Posterior vena cava (tissue), 2 donors: ENCODE results near the gene BICRA. TPM values are rescaled to one million over a fixed set of nuclear protein-coding genes. Genes with fewer than 3 reads are reported as not detected.
"Not testable (repeated sequence)": the region's sequence is repeated elsewhere in the genome, so short reads cannot be mapped to it uniquely, and the experiment has no call there.

Source experiments
- DNase-seq: peaks from one replicate; pipeline ENCODE4 v3.0.0-alpha.2; 2020; ENCODE audit warnings: low spot score
- intact Hi-C, 2 donors: fragments of 100-400 bp; cut with DNase I; formaldehyde crosslinking; loops; one replicate each; pipeline versions ENCODE4 v1.14.1 to v1.14.2; 2022 to 2023
- total RNA-seq, 2 donors: library from RNA; stranded (reverse); fragmentation: NEBNext Ultra II Directional; extraction: Animal tissue kit (Norgen Biotek cat#: 25700); gene quantifications; one replicate each; pipeline ENCODE4 v1.2.1, GENCODE V29; 2021
- donor health status: DM: yes; HTN: yes; CAD: no.
- donor health status: DM: yes; HTN: yes; CAD: no.

The BICRA gene
- total RNA-seq, 2 donors from 2014 or later = 12.0 to 15.4 TPM

DNA sequence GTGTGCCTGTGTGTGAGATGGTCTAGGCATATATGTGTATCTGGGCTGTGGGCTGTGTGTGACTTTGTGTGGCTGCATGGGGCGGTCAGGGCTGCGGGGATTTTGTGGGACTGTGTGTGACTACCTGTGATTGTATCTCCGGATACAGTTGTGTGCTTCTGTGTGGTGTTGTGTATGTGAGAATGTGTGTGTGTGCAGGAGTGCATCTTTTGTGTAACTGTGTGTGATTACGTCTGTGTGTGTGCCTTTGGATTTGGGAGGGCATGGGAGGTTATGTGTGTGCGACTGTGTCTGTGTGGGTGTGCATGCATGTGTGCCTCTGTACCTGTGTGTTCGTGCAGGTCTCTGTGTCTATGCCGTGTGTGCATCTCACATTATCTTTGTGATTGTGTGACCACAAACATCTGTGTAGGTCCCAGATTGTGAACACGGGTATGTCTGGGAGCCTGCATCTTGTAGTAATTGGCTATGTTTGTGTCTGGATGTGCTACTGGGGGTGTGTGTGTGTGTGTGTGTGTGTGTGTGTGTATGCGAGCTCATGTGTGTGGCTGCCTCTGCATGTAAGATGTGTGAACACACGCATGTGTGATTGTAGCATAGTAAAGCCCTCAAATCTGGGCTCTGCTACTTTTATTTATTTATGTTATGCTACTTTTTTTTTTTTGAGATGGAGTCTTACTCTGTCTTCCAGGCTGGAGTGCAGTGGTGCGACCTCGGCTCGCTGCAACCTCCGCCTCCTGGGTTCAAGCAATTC, 111.9 kb downstream of the BICRA start:
- no peak for DNase-seq
- intact Hi-C loops = no loop called here

DNA sequence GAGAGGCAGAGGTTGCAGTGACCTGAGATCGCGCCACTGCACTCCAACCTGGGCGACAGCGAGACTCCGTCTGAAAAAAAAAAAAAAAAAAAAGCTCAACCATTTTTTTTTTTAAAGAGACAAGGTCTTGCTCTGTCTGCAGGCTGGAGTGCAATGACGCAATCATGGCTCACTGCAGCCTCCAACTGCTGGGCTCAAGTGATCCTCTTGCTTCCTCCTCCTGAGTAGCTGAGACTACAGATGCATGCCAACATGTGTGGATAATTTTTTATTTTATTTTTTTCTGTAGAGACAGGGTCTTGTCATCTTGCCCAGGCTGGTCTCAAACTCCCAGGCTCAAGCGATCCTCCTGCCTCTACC, 114.6 kb downstream of the BICRA start:
- DNase-seq = peak; percentile 91
- intact Hi-C loops = no loop called here

DNA sequence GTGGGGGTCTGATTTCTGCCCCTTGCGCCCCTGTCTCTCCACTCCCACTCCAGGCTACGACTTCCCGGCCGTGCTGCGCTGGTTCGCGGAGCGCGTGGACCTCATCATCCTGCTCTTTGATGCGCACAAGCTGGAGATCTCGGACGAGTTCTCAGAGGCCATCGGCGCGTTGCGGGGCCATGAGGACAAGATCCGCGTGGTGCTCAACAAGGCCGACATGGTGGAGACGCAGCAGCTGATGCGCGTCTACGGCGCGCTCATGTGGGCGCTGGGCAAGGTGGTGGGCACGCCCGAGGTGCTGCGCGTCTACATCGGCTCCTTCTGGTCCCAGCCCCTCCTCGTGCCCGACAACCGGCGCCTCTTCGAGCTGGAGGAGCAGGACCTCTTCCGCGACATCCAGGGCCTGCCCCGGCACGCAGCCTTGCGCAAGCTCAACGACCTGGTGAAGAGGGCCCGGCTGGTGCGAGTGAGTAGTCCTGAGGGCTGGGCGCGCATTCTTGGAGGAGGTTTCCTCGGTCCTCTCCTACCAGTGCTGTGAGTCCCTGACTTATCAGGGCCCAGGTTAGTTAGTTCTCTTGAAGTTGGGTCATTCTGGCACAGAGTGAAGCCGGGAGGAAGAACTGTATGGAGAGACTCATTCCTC, 116.9 kb downstream of the BICRA start:
- no peak for DNase-seq
- intact Hi-C loops = no loop called here

DNA sequence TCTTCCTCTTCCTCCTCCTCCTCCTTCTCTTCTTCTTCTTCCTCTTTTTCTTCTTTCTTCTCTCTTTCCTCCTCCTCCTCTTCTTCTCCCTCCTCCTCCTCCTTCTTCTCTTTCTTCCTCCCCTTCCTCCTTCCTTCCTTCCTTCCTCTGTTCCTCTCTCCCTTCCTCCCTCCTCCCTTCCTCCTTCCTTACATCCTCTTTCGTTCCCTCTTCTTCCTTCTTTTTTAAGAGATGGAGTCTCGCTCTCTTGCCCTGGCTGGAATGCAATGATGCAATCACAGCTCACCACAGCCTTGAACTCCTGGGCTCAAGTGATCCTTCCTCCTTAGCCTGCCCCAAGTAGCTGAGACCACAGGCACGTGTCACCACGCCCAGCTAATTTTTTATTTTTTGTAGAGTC, 117.5 kb downstream of the BICRA start:
- no peak for DNase-seq
- intact Hi-C loops = no loop called here

GRCh38 chr19:47728295-47728694, 119.4 kb downstream of the BICRA start:
- DNase-seq, intact Hi-C loops: not testable (repeated sequence)

DNA sequence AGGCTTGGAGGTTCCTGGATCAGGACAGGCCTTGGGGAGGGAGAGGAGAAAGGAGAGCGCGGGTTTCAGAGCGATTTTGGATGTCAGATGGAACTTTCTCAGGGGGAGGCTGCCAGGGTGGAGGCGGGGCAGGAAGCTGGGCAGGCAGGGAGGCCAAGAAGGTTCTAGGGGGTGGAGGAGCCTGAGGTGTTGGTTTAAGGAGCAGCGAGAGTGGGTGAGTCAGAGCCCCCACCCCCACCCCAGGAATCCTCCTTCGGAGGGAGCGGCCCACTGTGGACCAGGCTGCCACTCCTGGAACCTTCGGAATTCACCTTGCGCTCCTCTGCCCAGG, 120.5 kb downstream of the BICRA start:
- peak; percentile 88 for DNase-seq
- intact Hi-C loops = no loop called here

- DNase-seq = peak; percentile 89
- intact Hi-C loops = no loop called here
These were observed 121.0 kb downstream of the BICRA start for GRCh38 chr19:47729799-47730520.

DNA sequence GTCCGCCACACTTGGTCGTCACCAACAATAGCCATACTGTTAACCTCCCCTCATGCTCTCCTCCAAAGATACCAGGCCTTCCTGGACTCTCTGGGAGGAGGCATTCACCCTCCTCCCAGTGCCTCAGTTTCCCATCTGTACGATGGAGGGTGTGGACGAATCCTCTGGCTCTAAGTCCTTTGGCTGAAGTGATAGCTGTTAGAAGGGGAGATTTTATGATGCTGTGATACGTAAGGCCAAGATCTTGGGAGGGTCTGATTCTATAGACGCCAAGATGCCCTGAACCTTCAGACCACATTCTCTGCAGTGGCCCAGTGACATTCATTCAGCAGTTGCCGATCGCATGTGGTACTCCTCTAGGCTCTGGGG, 121.6 kb downstream of the BICRA start:
- no peak for DNase-seq
- intact Hi-C loops = no loop called here

GRCh38 chr19:47730910-47731309, 122.0 kb downstream of the BICRA start:
- DNase-seq = no peak
- intact Hi-C loops = no loop called here

DNA sequence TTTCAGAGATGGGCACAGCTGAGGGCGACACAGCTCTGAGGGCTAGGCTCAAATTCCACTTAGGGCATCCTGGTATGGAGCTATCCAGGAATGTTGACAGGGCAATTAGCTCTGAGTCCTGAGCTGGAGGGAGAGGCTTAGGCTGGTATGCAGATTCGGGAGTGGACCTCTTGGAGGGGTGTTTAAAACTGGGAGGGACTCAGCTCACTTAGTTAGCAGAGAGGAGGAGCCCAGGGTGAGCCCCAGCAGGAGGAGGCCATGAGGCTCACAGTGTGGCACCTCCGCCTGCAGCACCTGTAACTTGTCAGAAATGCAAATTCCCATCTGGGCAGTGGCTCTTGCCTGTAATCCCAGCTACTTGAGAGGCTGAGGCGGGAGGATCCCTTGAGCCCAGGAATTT, 126.2 kb downstream of the BICRA start:
- intact Hi-C loops = no loop called here
- no peak for DNase-seq

DNA sequence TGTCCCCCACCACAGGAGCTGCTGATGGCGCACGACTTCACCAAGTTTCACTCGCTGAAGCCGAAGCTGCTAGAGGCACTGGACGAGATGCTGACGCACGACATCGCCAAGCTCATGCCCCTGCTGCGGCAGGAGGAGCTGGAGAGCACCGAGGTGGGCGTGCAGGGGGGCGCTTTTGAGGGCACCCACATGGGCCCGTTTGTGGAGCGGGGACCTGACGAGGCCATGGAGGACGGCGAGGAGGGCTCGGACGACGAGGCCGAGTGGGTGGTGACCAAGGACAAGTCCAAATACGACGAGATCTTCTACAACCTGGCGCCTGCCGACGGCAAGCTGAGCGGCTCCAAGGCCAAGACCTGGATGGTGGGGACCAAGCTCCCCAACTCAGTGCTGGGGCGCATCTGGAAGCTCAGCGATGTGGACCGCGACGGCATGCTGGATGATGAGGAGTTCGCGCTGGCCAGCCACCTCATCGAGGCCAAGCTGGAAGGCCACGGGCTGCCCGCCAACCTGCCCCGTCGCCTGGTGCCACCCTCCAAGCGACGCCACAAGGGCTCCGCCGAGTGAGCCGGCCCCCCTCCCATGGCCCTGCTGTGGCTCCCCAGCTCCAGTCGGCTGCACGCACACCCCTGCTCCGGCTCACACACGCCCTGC, 132.1 kb downstream of the BICRA start:
- intact Hi-C loops = no loop called here
- no peak for DNase-seq

GRCh38 chr19:47741544-47742140, 132.7 kb downstream of the BICRA start:
- no peak for DNase-seq
- intact Hi-C loops = loop anchor here in 1 of 2 donors (2.0 kb wide), 1 partner anchor 29 kb away; the partner anchor contains the start of gene EHD2

- DNase-seq = no peak
- intact Hi-C loops = loop anchor here in 1 of 2 donors (2.0 kb wide), 1 partner anchor 30 kb away; the partner anchor contains the start of gene EHD2
These were observed 133.7 kb downstream of the BICRA start for GRCh38 chr19:47742634-47743033.

DNA sequence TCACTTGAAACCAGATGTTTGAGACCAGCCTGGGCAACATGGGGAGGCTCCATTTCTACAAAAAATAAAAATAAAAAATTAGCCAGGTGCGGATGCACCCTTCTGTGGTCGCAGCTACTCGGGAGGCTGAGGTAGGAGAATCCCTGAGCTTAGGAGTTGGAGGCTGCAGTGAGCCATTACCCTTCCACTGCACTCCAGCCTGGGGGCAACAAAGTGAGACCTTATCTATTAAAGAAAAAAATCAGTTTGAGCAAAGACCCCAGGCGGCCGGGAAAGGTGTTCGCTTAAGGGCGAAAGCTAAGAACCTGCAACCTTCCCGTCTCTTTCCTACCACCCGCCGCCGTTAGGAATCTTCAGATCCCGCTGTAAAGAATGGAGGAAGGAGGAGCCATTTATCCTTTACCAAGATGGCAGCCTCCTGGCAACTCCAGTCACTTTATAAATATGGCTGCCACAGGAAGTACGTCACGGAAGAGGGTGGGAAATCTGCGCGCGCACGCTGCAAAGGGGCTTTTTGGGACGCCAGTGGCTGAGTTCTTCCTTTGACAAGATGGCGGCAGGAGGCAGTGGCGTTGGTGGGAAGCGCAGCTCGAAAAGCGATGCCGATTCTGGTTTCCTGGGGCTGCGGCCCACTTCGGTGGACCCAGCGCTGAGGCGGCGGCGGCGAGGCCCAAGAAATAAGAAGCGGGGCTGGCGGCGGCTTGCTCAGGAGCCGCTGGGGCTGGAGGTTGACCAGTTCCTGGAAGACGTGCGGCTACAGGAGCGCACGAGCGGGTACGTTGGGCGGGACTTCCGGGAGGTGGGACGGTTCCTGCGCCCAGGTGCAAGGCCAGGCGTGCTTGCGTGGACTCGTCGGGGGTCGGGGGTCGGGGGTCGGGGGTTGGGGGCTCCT, 136.3 kb downstream of the BICRA start, which contains the start of gene NOP53:
Gene NOP53, plus strand, starts transcription at position 537 of the 892 bp plus-strand sequence. Its CDS starts 14 bp downstream, at position 551.
- intact Hi-C loops = no loop called here
- DNase-seq = peak; percentile 99

GRCh38 chr19:47746129-47746528, 137.2 kb downstream of the BICRA start:
- DNase-seq, intact Hi-C loops: not testable (repeated sequence)

DNA sequence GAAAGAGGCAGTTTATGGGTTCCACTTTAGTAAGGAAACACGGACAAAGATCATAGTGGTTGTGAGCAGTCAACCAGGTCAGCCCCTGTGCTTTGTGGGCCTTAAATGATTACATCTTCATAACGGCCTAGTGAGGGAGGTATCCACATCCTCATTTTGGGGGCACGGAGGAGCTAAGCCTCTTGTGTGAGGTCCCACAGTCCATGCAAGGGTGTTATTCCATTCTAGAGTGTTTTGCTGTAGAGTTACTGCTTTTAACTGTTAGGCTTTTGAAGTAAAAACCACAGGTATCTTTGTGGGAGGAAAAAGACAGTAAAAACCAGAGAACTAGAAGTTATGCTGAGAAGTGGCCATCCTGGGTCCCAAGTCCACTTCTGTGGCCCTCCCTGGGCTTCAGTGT, 140.4 kb downstream of the BICRA start:
- intact Hi-C loops = no loop called here

DNA sequence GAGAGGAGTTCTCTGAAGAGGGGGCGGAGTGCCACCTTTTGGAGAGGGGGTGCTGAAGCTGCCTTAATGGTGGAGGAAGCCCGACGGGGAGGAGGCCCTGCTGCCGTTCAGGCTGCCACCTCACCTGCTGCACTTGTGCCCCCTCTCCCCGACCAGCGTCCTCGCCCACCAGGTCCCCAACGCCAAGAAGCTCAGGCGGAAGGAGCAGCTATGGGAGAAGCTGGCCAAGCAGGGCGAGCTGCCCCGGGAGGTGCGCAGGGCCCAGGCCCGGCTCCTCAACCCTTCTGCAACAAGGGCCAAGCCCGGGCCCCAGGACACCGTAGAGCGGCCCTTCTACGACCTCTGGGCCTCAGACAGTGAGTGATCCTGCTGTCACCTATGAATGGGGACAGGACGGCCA, 141.8 kb downstream of the BICRA start:
- DNase-seq = no peak
- intact Hi-C loops = no loop called here

More for the DNA sequence above, 140.4 kb downstream of the BICRA start:
- no peak for DNase-seq

- intact Hi-C loops = no loop called here
- DNase-seq = no peak
These were observed 143.7 kb downstream of the BICRA start for GRCh38 chr19:47752440-47753211.
